Mesenchymal stem cell (in vitro differentiated cells and primary cell): Measurements from ENCODE around the gene RBP3.

Experiments used
- DNase-seq: peaks from one replicate; pipeline ENCODE4 v3.0.0-alpha.2; 2013
- H2AFZ ChIP-seq: one replicate; pipeline ENCODE4 v1.6.1; 2013; ENCODE audit warnings: low read depth, mild to moderate bottlenecking, control low read depth, inconsistent platforms, low read length, moderate library complexity
- H2AK5ac ChIP-seq: 2 replicates; pipeline ENCODE4 v1.6.1; 2013; ENCODE audit warnings: low read length, moderate library complexity, mild to moderate bottlenecking, inconsistent platforms; ENCODE audit not compliant: severe bottlenecking
- H2BK120ac ChIP-seq: one replicate; pipeline ENCODE4 v1.6.1; 2013; ENCODE audit warnings: low read depth, mild to moderate bottlenecking, inconsistent platforms, low read length, moderate library complexity
- H2BK12ac ChIP-seq, 2 experiments: one replicate each; pipeline ENCODE4 v1.6.1; 2013; ENCODE audit warnings: inconsistent platforms in 2 of 2, low read length in 2 of 2, mild to moderate bottlenecking in 2 of 2, moderate library complexity in 2 of 2, control low read depth in 1 of 2
- H2BK15ac ChIP-seq: one replicate; pipeline ENCODE4 v1.6.1; 2013; ENCODE audit warnings: mild to moderate bottlenecking, low read depth, inconsistent platforms; ENCODE audit not compliant: poor library complexity, severe bottlenecking
- H2BK5ac ChIP-seq: 2 replicates; pipeline ENCODE4 v1.6.1; 2013; ENCODE audit warnings: low read depth, mild to moderate bottlenecking, low read length, control low read depth, inconsistent platforms; ENCODE audit not compliant: poor library complexity, severe bottlenecking
- H3K14ac ChIP-seq, 2 experiments: one replicate each; pipeline ENCODE4 v1.6.1; 2013; ENCODE audit warnings: inconsistent platforms in 2 of 2, low read length in 2 of 2, control low read depth in 1 of 2, mild to moderate bottlenecking in 1 of 2, moderate library complexity in 1 of 2
- H3K18ac ChIP-seq, 2 experiments: one replicate each; pipeline ENCODE4 v1.6.1; 2013; ENCODE audit warnings: inconsistent platforms in 2 of 2, low read length in 2 of 2, control low read depth in 1 of 2, low read depth in 1 of 2, mild to moderate bottlenecking in 1 of 2
- H3K23ac ChIP-seq, 2 experiments: one replicate each; pipeline ENCODE4 v1.6.1; 2013; ENCODE audit warnings: inconsistent platforms in 2 of 2, low read length in 2 of 2, mild to moderate bottlenecking in 2 of 2, moderate library complexity in 2 of 2, control low read depth in 1 of 2
- H3K27ac ChIP-seq: 2 replicates; pipeline ENCODE4 v1.5.1; 2013; ENCODE audit warnings: mild to moderate bottlenecking, moderate library complexity, low read length, control low read depth, inconsistent platforms; ENCODE audit not compliant: poor library complexity, severe bottlenecking
- H3K27me3 ChIP-seq, 2 experiments: 2 replicates each; pipeline versions ENCODE4 v1.6.1 to v1.7.0; 2013; ENCODE audit warnings: low read length in 2 of 2, mild to moderate bottlenecking in 2 of 2, moderate library complexity in 2 of 2, control low read depth in 1 of 2, inconsistent platforms in 1 of 2; ENCODE audit not compliant: control insufficient read depth in 1 of 2, insufficient read depth in 1 of 2
- H3K36me3 ChIP-seq, 2 experiments: 2 replicates each; pipeline versions ENCODE4 v1.6.1 to v1.7.0; 2013; ENCODE audit warnings: low read length in 2 of 2, control low read depth in 1 of 2, inconsistent platforms in 1 of 2, low read depth in 1 of 2, mild to moderate bottlenecking in 1 of 2; ENCODE audit not compliant: insufficient read depth in 2 of 2, control insufficient read depth in 1 of 2
- H3K4ac ChIP-seq, 2 experiments: one replicate each; pipeline ENCODE4 v1.6.1; 2013; ENCODE audit warnings: inconsistent platforms in 2 of 2, low read length in 2 of 2, mild to moderate bottlenecking in 2 of 2, moderate library complexity in 2 of 2, control low read depth in 1 of 2, low read depth in 1 of 2
- H3K4me1 ChIP-seq: 2 replicates; pipeline ENCODE4 v1.6.1; 2013; ENCODE audit warnings: low read depth, low read length, control low read depth; ENCODE audit not compliant: control insufficient read depth, insufficient read depth
- H3K4me2 ChIP-seq: 2 replicates; pipeline ENCODE4 v1.6.1; 2013; ENCODE audit warnings: low read length, mild to moderate bottlenecking, inconsistent platforms; ENCODE audit not compliant: poor library complexity, severe bottlenecking
- H3K4me3 ChIP-seq, 2 experiments: 2 replicates each; pipeline versions ENCODE4 v1.5.1 to v1.7.0; 2013; ENCODE audit warnings: low read length in 2 of 2, mild to moderate bottlenecking in 2 of 2, control low read depth in 1 of 2, low read depth in 1 of 2; ENCODE audit not compliant: insufficient read depth in 1 of 2
- H3K79me1 ChIP-seq: replicated peaks from 2 replicates; pipeline ENCODE4 v1.6.1; 2013; ENCODE audit warnings: mild to moderate bottlenecking, control low read depth, low read length, inconsistent platforms; ENCODE audit not compliant: poor library complexity, severe bottlenecking
- H3K9ac ChIP-seq: 2 replicates; pipeline ENCODE4 v1.7.0; 2013; ENCODE audit warnings: mild to moderate bottlenecking, low read length, moderate library complexity
- H3K9me3 ChIP-seq: 2 replicates; pipeline ENCODE4 v1.7.0; 2013; ENCODE audit warnings: mild to moderate bottlenecking, low read length; ENCODE audit not compliant: control insufficient read depth
- H4K8ac ChIP-seq: one replicate; pipeline ENCODE4 v1.6.1; 2013; ENCODE audit warnings: inconsistent platforms, mild to moderate bottlenecking, low read length, moderate library complexity
- H4K91ac ChIP-seq: one replicate; pipeline ENCODE4 v1.6.1; 2013; ENCODE audit warnings: mild to moderate bottlenecking, low read length, inconsistent platforms
- WGBS: methylation state at CpG from one replicate; pipeline ENCODE4 v1.1.7; 2013; ENCODE audit warnings: mixed read lengths; 5-methylcytosine and 5-hydroxymethylcytosine counted together

RBP3 gene

GRCh38 chr10:47322300-47323061, 25.7 kb upstream of the RBP3 start, which contains the start of gene GDF2:
GDF2 (plus strand) TSS chr10:47322454; CDS start chr10:47322669, 215 bp downstream.
- Histone ChIP-seq H2BK120ac (no peak within 1 kb of the TSS), H3K23ac (no peak within 1 kb of the TSS), H3K27me3 (peaks cover 35 to 66% of the 10 kb centered on the region in 2 experiments), H2BK12ac (no peak within 1 kb of the TSS), H3K4me2 (no peak within 1 kb of the TSS), H3K9me3 (no peaks in the 10 kb centered on the region), H3K9ac (no peak within 1 kb of the TSS), H2AFZ (no peak within 1 kb of the TSS), H2BK15ac (no peak within 1 kb of the TSS), H3K18ac (no peak within 1 kb of the TSS), H2BK5ac (no peak within 1 kb of the TSS), H3K4ac (no peak within 1 kb of the TSS), H3K79me1 (no peaks in the 10 kb centered on the region), H3K4me1 (no peaks in the 10 kb centered on the region), H4K91ac (no peak within 1 kb of the TSS), H4K8ac (no peak within 1 kb of the TSS), H3K36me3 (no peaks in the 10 kb centered on the region), H3K14ac (no peak within 1 kb of the TSS), H2AK5ac (no peak within 1 kb of the TSS), H3K27ac (no peak within 1 kb of the TSS), H3K4me3 (peak within 1 kb of the TSS in 1 of 2 experiments; percentile 9)
- 79% methylated on average over 35 of the region's 35 CpGs for WGBS
- no peak for DNase-seq

DNA sequence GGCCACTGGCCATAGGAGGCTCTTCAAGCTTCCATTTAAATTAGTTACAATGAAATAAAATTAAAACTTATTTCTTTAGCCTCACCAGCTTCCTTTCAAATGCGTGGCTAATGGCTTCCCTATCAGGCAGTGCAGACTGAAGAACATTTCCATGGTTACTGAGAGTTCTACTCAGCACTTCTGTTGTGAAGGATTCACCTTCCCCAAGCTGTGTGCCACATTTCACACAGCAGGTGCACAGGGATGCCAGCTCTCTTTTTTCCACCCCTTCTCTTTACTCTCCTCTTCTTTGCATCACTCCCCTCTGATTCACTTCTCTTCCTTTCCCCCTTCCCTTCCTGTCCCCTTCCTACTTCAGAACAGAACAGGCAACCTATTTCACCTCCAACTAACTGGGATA, 25.1 kb upstream of the RBP3 start:
- no peak overlapping the region for H3K4me3 ChIP-seq
- H2BK15ac ChIP-seq = no peak overlapping the region
- H3K79me1 ChIP-seq = no peaks in the 10 kb centered on the region
- no peak overlapping the region for H2AFZ ChIP-seq
- 73% methylated on average over 1 of the region's 1 CpG for WGBS
- H3K4me2 ChIP-seq = no peak overlapping the region
- H3K36me3 ChIP-seq = no peaks in the 10 kb centered on the region
- H3K27me3 ChIP-seq = peaks cover 35 to 66% of the 10 kb centered on the region in 2 experiments
- no peak overlapping the region for H4K8ac ChIP-seq
- no peak overlapping the region for H2AK5ac ChIP-seq
- H2BK120ac ChIP-seq = no peak overlapping the region
- no peak overlapping the region for H3K18ac ChIP-seq
- H3K14ac ChIP-seq = no peak overlapping the region
- no peak overlapping the region for H3K27ac ChIP-seq
- no peak overlapping the region for H3K4ac ChIP-seq
- no peak overlapping the region for H3K23ac ChIP-seq
- no peaks in the 10 kb centered on the region for H3K9me3 ChIP-seq
- DNase-seq = no peak
- no peak overlapping the region for H2BK12ac ChIP-seq
- H3K9ac ChIP-seq = no peak overlapping the region
- no peak overlapping the region for H2BK5ac ChIP-seq
- no peak overlapping the region for H4K91ac ChIP-seq
- no peaks in the 10 kb centered on the region for H3K4me1 ChIP-seq

DNA sequence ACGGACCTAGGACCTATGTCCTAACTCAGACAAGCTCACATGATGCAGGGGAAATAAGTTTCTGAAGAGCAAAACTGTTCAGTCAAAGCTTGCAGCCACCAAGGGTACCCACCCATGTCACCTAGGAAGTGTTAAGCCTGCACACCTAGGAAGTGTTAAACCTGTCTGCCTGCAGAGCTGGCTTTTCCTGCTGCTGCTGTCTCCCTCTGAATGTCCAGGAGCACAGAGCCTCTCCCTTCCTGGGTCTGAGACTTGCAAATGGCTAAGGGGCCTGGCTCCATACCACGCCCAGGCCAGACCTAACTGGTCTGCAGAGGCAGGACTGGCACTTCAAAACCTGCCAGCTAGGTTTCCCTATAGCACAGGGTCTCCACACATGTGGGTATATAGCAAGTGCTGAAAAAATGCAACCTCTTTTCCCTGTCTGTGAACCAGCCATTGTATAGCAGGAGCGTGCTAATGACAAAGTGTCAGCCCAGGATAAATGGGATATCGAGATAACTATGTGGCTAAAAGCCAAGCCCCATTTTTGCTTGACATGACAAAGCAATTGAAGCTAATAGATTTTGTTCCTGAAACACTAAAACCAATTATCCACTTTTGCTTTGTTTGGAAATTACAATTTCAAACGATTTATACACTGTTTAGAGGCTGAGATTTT, 24.4 kb upstream of the RBP3 start:
- Histone ChIP-seq H3K23ac (no peak overlapping the region), H3K4me1 (peaks cover 2% of the 10 kb centered on the region), H3K27ac (no peak overlapping the region), H3K27me3 (peaks cover 35 to 65% of the 10 kb centered on the region in 2 experiments), H3K4me3 (no peak overlapping the region), H2BK120ac (no peak overlapping the region), H3K9me3 (no peaks in the 10 kb centered on the region), H3K36me3 (no peaks in the 10 kb centered on the region), H4K8ac (no peak overlapping the region), H2BK12ac (no peak overlapping the region), H2AK5ac (no peak overlapping the region), H2BK5ac (no peak overlapping the region), H2BK15ac (no peak overlapping the region), H3K4ac (no peak overlapping the region), H3K79me1 (no peaks in the 10 kb centered on the region), H3K14ac (no peak overlapping the region), H3K9ac (no peak overlapping the region), H3K18ac (no peak overlapping the region), H4K91ac (no peak overlapping the region), H3K4me2 (no peak overlapping the region), H2AFZ (no peak overlapping the region)
- no peak for DNase-seq
- WGBS = 79% methylated on average over 4 of the region's 5 CpGs
